ENCODE results near the gene HOXA7. TPM values are rescaled to one million over a fixed set of nuclear protein-coding genes. Genes with fewer than 3 reads are reported as not detected.
A peak's percentile ranks its signal among the peaks of the same experiment; 100 is the strongest.

The HOXA7 gene
- total RNA-seq, 4 donors from 2014 or later: 8.7 to 16.9 (median 11.3) TPM

GRCh38 chr7:27173511-27173955 lies 17.1 kb upstream of the HOXA7 start:
- peaks cover 0 to 93% of the 10 kb centered on the region in 2 donors for H3K27me3 ChIP-seq
- DNase-seq (ENCODE audit: low spot score in 2 of 2): peak in 1 of 2 donors; percentile 12
- H3K4me1 ChIP-seq: peaks cover 0 to 48% (median 8%) of the 10 kb centered on the region in 4 donors
- H3K9me3 ChIP-seq: no peaks in the 10 kb centered on the region
- H3K36me3 ChIP-seq: no peaks in the 10 kb centered on the region
- peak overlapping the region; percentile 80 to 88 (median 84) for H3K27ac ChIP-seq
- WGBS, 2 donors: 0 to 2% methylated on average over 6 to 22 of the region's 59 CpGs
- H3K4me3 ChIP-seq: peak overlapping the region; percentile 54 to 74 (median 64)
- TF ChIP-seq EP300 (IDR thresholded peaks at IDR 0.05) (no peak), POLR2A (IDR thresholded peaks at IDR 0.05) (no peak), CTCF (IDR thresholded peaks at IDR 0.05) (no peak)

- TF ChIP-seq EP300 (IDR thresholded peaks at IDR 0.05) (peak in 1 of 2 donors; percentile 75), POLR2A (IDR thresholded peaks at IDR 0.05) (peak in 1 of 2 donors; percentile 38), CTCF (IDR thresholded peaks at IDR 0.05) (no peak)
- DNase-seq (ENCODE audit: low spot score in 2 of 2): peak; percentile 73 to 74
- no peaks in the 10 kb centered on the region for H3K36me3 ChIP-seq
- peaks cover 0 to 48% (median 8%) of the 10 kb centered on the region in 4 donors for H3K4me1 ChIP-seq
- 0 to 2% methylated on average over 19 to 29 of the region's 58 CpGs for WGBS, 2 donors
- peaks cover 0 to 93% of the 10 kb centered on the region in 2 donors for H3K27me3 ChIP-seq
- H3K9me3 ChIP-seq: no peaks in the 10 kb centered on the region
- H3K27ac ChIP-seq: peak overlapping the region; percentile 80 to 88 (median 84)
- H3K4me3 ChIP-seq: peak overlapping the region; percentile 54 to 74 (median 64)
These were observed 16.5 kb upstream of the HOXA7 start for GRCh38 chr7:27172823-27173510.

GRCh38 chr7:27172315-27172774 lies 15.9 kb upstream of the HOXA7 start:
- H3K36me3 ChIP-seq: no peaks in the 10 kb centered on the region
- H3K9me3 ChIP-seq: no peaks in the 10 kb centered on the region
- H3K27me3 ChIP-seq: peaks cover 0 to 93% of the 10 kb centered on the region in 2 donors
- no peak for TF ChIP-seq POLR2A (IDR thresholded peaks at IDR 0.05)
- no peak for TF ChIP-seq CTCF (IDR thresholded peaks at IDR 0.05)
- no peak for TF ChIP-seq EP300 (IDR thresholded peaks at IDR 0.05)
- DNase-seq (ENCODE audit: low spot score in 2 of 2): no peak
- peak overlapping the region; percentile 54 to 74 (median 64) for H3K4me3 ChIP-seq
- 20 to 38% methylated on average over 10 of the region's 10 CpGs for WGBS, 2 donors
- H3K27ac ChIP-seq: peak overlapping the region; percentile 3 to 88 (median 84)
- peaks cover 0 to 53% (median 8%) of the 10 kb centered on the region in 4 donors for H3K4me1 ChIP-seq

GRCh38 chr7:27171637-27172314 lies 15.3 kb upstream of the HOXA7 start:
- no peaks in the 10 kb centered on the region for H3K9me3 ChIP-seq
- H3K27me3 ChIP-seq: peaks cover 0 to 94% of the 10 kb centered on the region in 2 donors
- TF ChIP-seq EP300 (IDR thresholded peaks at IDR 0.05): no peak
- no peak for TF ChIP-seq POLR2A (IDR thresholded peaks at IDR 0.05)
- no peak for TF ChIP-seq CTCF (IDR thresholded peaks at IDR 0.05)
- H3K4me1 ChIP-seq: peaks cover 0 to 56% (median 8%) of the 10 kb centered on the region in 4 donors
- 39 to 58% methylated on average over 30 of the region's 30 CpGs for WGBS, 2 donors
- peak in 1 of 2 donors; percentile 15 for DNase-seq (ENCODE audit: low spot score in 2 of 2)
- no peaks in the 10 kb centered on the region for H3K36me3 ChIP-seq
- peak overlapping the region; percentile 7 to 88 (median 84) for H3K27ac ChIP-seq
- H3K4me3 ChIP-seq: peak overlapping the region; percentile 54 to 74 (median 64)

- Histone ChIP-seq H3K36me3 (no peaks in the 10 kb centered on the region), H3K27me3 (peaks cover 0 to 95% of the 10 kb centered on the region in 2 donors), H3K4me1 (peaks cover 0 to 60% (median 9%) of the 10 kb centered on the region in 4 donors), H3K9me3 (no peaks in the 10 kb centered on the region), H3K27ac (peak overlapping the region; percentile 7 to 88 (median 84)), H3K4me3 (peak overlapping the region; percentile 54 to 74 (median 64))
- no peak for TF ChIP-seq EP300 (IDR thresholded peaks at IDR 0.05)
- no peak for TF ChIP-seq CTCF (IDR thresholded peaks at IDR 0.05)
- TF ChIP-seq POLR2A (IDR thresholded peaks at IDR 0.05): no peak
- DNase-seq (ENCODE audit: low spot score in 2 of 2): peak in 1 of 2 donors; percentile 13
- 36 to 62% methylated on average over 8 of the region's 8 CpGs for WGBS, 2 donors
These were observed 14.8 kb upstream of the HOXA7 start for GRCh38 chr7:27171325-27171636.
